Measurements from ENCODE around the gene GPRC5B.

Gene GPRC5B

DNA sequence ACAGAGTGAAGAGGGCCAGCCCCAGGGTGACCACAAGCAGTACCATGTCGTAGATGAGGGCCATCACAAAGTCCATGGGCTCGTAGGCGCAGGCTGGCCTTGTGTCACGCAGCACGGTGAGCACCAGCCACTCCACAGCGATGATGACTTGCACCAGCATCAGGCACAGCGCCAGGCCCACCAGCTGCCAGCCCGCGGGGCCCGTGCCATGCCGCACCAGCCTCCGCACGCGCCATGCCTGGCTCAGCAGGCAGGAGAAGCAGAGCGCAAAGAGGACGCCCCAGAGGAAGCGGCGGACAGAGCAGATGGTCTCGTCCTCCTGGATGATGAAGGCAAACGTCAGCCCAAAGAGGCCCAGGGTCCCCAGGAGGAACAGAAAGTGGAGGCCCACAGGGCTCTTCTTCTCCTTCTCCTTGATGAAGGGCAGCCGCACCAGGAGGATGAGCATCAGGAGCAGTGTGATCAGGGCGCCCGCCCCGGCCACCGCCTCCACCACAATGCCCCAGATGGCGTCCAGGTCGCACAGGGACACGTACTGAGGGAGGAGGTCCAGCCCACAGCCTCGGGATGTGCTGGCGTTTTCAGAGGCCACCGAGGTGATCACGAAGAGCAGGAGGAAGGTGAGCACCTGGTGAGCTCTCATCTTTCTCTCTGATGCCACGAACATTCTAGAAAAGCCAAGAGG is 12.3 kb downstream of the GPRC5B start:
- in situ Hi-C loops (cut with HindIII; ENCODE audit: low sequenced_read_pairs): no loop called here

DNA sequence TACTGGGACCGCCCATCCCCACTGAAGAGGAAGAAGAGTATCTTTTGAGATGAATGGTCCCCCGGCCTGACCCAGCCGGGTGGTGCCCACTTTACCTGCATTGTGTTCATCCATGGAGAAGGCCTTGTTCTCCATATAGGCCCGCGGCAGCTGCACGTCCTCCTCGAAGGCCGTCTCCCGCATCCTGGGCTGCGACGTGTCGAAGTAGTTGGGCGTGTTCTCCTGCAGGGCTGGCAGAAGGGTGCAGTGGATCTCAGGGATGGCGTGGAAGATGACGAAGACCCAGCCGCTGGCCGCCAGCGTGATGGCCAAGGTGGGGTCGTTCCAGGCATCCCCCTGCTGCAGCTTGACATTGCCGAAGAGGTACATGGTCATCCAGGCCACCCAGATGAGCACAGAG is 12.9 kb downstream of the GPRC5B start:
- in situ Hi-C loops (cut with HindIII; ENCODE audit: low sequenced_read_pairs): no loop called here

GRCh38 chr16:19868421-19868820 is 16.2 kb downstream of the GPRC5B start:
- in situ Hi-C loops (cut with HindIII; ENCODE audit: low sequenced_read_pairs): no loop called here

GRCh38 chr16:19864566-19864965 is 20.1 kb downstream of the GPRC5B start:
- in situ Hi-C loops (cut with HindIII; ENCODE audit: low sequenced_read_pairs): no loop called here

GRCh38 chr16:19863990-19864389 is 20.7 kb downstream of the GPRC5B start:
- in situ Hi-C loops (cut with HindIII; ENCODE audit: low sequenced_read_pairs): no loop called here

GRCh38 chr16:19861811-19862327 is 22.8 kb downstream of the GPRC5B start:
- in situ Hi-C loops (cut with HindIII; ENCODE audit: low sequenced_read_pairs): no loop called here

DNA sequence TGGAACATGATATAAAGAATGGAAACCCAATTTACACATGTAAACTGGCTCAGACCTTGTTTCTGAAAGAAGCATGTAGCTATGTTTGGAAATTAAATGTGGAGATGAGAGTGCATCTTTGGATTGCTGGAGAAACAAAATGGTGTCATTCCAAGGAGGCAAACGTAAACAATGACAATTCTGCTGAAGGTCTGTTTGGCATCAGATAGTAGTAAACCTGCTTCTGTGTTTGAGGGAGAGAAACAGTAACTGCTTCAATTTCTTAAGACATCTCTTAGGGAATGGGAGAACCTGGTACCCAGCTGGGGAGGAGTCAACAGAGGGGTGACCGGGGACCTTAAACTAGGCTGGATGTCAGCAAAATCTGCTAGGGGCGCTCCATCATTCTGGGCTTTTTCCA is 23.5 kb downstream of the GPRC5B start:
- in situ Hi-C loops (cut with HindIII; ENCODE audit: low sequenced_read_pairs): no loop called here

DNA sequence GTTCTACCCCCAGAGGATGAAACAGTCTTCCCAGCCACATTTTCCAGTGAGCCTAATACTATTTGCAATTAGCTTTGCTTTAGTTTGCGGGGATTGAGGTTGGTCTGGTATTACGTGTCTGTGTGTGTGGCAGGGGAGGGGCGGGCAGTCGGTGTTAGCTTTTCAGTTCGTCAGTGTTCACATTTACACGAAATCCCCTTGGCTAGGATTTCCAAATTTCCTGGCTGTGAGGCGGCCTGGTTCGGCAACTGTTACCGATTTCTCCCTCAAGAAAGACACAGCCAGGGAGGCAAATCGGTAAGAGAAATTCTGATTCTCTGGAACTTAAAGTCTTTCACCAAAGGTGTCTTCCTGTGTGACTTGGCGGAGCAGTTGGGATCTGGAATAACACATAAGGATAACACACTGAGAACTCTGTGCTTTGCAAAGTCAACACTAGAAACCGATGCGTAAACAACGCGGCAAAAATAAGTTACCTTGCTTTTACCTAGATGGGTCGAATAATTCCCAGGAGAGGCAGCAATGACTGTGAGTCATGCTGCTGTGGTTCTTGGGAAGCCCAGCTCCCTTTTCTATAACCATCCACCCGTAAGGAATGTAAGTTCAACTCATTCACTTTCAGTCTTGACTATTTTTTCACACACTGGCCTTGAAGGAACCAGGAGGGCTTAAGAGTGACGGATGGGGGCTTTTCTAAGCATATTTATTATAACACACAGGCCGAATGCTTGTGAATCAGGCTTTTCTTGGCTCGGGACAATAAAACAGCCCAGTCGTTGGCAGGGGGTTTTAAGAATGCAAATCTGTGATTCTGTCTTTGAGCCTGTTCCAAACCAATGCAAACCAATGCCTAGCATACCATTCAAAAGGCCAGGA is 24.2 kb downstream of the GPRC5B start:
- in situ Hi-C loops (cut with HindIII; ENCODE audit: low sequenced_read_pairs): no loop called here

DNA sequence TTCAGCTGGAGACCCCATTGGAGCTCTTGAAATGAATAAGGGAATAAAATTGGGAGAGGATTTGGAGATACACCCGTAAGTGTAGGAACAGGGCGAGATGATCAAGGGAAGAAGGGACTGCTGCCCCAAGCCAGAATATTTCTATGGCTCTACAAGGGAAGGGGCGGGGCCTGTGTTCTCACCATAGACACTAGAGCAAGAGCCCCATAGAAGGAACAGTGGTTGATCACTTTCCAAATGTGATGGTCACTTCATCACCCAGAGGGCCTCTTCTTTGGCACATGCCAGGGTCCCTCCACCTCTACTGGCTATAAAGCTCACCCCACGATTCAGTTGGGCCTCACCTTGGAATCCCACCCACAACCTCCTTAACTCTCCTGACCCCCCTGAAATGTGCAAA is 25.0 kb downstream of the GPRC5B start:
- in situ Hi-C loops (cut with HindIII; ENCODE audit: low sequenced_read_pairs): no loop called here

DNA sequence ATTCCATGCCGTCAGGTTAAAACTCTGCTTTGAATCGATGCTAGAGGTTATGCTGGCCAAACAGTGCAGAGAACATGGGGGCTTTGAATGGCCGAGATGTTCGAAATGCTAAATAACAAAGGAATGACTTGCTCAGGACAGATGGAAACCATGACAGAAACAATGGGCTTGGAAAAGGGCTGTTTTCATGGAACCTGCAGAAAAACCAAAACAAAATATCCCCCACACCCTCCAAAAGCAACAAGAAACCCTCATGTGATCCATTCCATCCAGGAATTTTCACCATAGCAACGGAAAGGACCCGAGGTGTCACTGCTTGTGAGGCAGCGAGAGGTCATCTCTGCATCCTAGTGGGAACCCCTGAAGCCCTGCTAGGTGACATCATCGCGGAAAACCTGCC is 25.5 kb downstream of the GPRC5B start:
- in situ Hi-C loops (cut with HindIII; ENCODE audit: low sequenced_read_pairs): no loop called here

DNA sequence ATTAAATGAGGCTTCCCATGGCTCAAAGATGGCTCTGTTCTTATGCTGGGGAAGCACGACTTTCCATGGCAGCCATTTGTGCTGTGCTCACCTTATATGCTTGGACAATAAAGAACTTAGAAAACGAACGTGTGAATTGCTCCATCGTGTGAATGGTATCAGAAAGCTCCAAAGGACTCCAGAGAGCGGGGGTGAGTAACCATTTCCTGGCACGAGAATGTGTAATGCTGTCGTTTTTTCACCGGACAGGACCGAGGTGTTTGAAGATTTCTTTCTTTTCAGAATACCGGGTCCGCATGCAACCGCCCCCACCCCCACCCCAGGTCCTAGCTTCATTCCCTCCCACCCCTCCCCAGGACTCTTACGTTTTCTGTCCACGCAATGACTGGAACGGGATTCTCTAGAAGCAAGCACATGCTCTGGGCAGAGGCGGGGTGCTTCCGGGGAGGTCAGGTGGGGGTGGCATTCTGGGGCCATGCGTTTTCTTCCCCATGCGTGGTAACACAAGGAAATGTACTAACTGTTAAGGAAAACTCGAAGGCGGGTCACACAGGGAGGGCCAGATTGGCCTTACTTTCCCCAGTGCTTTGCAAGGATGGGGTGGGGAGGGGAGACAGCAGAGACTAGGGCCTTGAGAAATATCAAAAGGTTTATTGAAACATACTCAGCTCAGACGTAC is 26.2 kb downstream of the GPRC5B start:
- in situ Hi-C loops (cut with HindIII; ENCODE audit: low sequenced_read_pairs): no loop called here

DNA sequence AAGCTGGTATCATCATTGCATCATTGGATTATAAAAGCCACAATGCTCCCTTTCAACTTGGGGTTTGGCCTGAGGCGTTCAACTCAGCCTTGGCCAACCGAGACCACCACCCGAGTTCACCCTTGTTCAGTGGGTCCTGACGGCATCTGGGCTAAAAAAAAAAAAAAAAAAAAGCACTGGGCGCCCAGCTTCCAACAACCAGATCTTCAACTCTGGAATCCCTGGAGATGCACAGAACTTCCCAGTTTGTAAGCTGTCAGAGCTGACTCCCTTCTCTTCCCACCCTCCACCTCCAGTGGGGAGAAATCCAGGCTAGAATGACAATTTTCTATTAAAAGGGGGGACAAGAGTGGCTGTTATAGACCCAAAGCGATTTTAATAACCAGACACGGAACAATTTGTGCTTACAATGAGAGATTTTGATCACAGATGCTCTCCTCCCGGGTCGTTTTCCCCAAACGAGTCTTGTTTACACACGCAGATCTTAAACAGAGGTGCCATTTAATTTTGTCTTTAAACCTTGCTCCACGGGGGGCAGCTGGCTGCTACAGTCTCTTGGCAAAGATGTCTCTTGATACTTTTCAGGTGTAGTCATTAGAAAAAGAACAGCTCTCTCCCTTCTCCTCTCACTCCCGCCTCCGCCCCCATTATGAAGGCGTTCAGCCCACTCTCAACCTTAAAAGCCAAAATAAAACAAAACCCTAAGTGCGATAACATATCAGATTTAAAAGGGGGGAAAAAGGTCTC is 26.9 kb downstream of the GPRC5B start:
- in situ Hi-C loops (cut with HindIII; ENCODE audit: low sequenced_read_pairs): no loop called here

- in situ Hi-C loops (cut with HindIII; ENCODE audit: low sequenced_read_pairs): no loop called here
These were observed 28.5 kb downstream of the GPRC5B start for GRCh38 chr16:19856120-19856519.

GRCh38 chr16:19854543-19854876 is 30.1 kb downstream of the GPRC5B start:
- in situ Hi-C loops (cut with HindIII; ENCODE audit: low sequenced_read_pairs): no loop called here

GRCh38 chr16:19853742-19854542 is 30.7 kb downstream of the GPRC5B start:
- in situ Hi-C loops (cut with HindIII; ENCODE audit: low sequenced_read_pairs): no loop called here

DNA sequence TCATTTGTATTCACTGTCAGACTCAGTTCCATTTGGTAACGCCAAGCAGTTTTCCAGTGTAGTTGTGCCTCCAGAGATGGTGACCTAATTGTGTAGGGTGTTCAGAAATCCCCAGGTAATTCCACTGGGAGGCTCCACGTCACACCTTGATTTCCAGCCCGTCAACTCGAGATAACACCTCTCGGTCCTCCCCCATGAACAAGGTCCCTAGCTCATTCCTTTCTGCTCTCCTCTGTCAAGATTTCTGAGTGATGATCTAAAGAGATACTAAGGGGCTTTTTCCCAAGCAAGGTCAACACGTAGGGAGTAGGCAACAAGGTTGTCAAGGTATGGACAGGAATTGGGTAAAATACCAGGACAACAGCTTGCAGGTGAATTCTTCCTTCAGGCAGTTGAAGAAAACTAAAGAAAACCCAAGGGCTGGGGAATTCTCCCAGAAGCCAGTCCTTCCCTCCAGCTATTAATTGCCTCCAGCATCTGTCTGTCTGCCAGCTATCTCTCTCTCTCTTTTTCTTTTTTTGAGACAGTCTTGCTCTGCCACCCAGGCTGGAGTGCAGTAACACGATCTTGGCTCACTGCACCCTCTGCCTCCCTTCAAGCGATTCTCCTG is 31.4 kb downstream of the GPRC5B start:
- in situ Hi-C loops (cut with HindIII; ENCODE audit: low sequenced_read_pairs): no loop called here

- in situ Hi-C loops (cut with HindIII; ENCODE audit: low sequenced_read_pairs): no loop called here
These were observed 33.2 kb downstream of the GPRC5B start for GRCh38 chr16:19851476-19851875.

DNA sequence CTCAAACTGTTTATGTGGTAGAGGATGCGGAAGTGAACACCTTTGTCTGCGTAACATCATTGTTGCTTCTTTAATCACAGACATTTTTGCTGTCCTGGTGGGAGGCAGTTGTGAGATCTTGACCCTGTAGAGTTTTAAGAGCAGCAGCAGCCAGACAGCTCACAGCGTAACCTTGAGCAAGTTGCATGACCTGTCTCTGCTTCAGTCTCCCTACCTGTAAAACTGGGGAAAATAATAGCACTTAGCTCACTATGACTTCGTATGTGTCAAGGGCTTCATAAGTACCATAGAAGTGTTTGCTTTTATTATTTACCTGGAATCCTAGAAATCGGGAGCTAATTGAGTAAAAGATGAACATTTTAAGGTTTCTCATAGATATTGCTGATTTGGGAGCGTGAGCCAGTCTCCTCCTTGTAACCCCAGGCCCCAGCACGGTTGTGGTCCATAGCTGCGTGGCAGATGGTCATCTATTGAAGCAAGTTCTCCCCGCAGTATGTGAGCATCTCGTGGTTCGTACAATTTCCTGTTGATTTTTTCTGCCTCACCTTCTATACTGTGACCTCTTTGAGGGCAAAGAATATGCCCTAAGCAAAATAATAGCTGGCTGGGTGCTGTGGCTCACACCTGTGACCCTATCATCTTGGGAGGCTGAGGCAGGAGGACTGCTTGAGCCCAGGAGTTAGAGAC is 34.4 kb downstream of the GPRC5B start:
- in situ Hi-C loops (cut with HindIII; ENCODE audit: low sequenced_read_pairs): no loop called here

DNA sequence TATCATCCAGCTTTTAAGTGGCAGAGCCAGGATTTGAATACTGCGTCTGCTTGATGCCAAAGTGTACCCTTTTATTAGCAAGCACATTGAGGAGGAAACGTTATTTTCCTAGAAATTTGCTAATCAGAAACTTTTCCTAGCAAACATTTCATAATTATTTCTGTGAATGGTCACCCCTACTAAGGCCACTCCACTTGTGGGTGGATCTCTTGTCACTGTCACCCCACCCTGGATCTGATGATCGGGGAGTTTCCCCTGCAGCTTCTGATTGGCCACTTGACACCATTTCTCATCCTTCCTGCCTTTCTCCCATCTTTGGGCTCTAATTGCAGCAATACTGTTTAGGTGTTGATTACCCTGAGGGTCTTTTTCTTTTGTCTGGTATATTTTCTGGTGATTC is 35.9 kb downstream of the GPRC5B start:
- in situ Hi-C loops (cut with HindIII; ENCODE audit: low sequenced_read_pairs): no loop called here

All from DLD1 (cell line).